Stimulated activated CD4-positive, alpha-beta T cell treated with anti-CD3 and anti-CD28 coated beads, Interleukin-4, amount 100 ng/mL, for 4 hours (primary cell): ENCODE data around the gene THBS4.

Experiments used
- DNase-seq, 2 experiments: peaks; one replicate each; pipeline ENCODE4 v3.0.0-alpha.2; 2020

The THBS4 gene

GRCh38 chr5:80048084-80048780, 13.1 kb downstream of the THBS4 start:
- DNase-seq, result no peak

DNA sequence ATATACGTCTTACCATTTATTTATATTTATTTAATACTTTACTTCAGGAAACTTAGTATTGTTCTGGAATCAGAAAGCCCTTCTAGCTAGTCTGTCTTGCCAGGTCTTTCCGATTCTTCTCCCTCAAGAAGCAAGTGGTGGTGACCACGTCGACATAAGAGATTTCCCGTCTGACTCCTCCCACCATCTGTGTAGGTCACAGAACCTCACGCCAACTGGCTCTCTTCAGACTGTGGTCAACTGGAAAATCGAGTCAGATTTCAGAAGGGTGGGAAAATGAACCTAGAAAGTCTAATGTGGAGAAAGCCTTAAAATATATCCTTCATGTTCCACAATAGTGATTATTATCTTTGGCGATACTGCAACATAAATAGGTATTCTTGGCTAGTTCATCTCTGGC, 17.3 kb downstream of the THBS4 start:
- no peak for DNase-seq

DNA sequence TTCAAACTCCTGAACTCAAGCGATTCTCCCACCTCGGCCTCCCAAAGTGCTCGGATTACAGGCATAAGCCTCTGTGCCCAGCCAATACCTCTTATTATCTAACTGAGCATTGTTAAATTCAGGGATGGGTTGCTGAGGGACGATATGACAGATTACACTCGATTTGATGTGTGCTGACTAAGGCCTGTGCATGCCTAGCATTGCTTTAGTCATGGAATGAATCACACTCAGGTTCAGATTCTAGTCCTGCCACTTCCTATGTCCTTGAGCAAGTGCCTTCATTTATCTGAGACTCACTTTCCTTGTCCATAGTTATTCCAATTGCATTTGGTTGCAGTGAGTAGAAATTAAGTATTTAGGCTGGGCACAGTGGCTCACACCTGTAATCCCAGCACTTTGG, 19.5 kb downstream of the THBS4 start:
- DNase-seq, result no peak

DNA sequence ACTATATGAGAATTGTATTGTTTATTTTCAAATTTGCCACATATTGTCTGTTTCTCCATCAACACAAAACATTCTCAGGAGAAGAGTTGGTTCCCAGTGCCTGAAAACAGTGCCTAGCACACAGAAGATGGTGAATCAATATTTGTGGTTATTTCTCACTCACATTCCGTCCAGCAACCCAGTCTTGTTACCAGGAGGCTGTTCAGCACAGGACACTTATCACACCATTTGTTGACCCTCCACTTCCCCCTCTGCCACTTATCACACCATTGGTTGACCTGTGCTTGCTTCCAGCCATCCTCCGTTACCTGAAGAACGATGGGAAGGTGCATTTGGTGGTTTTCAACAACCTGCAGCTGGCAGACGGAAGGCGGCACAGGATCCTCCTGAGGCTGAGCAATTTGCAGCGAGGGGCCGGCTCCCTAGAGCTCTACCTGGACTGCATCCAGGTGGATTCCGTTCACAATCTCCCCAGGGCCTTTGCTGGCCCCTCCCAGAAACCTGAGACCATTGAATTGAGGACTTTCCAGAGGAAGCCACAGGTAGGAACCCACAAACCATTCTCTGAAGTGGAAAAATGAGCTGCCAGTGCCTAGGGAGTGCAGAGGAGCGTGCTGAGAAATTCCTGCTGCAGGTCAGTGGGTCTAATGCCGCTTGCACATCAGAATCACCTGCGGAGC, 20.5 kb downstream of the THBS4 start:
- DNase-seq, result no peak

DNA sequence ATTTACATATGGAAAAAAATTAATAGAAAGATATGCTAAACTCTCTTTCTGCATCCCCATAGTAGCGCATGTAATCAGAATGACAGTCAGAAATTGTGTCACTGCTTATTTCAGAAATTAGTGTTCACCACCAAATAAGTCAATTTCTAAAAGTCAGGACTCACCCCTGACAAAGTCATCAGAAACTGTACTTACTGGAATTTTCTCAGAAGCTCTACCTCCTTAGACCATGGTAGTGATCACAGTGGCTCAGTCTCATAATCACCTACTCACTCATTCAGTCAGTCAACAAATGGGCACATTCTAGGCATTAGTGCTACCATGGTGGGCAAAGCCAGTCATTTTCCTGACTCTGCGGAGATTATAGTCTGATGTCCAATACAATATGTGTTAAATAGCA, 22.0 kb downstream of the THBS4 start:
- no peak for DNase-seq

DNA sequence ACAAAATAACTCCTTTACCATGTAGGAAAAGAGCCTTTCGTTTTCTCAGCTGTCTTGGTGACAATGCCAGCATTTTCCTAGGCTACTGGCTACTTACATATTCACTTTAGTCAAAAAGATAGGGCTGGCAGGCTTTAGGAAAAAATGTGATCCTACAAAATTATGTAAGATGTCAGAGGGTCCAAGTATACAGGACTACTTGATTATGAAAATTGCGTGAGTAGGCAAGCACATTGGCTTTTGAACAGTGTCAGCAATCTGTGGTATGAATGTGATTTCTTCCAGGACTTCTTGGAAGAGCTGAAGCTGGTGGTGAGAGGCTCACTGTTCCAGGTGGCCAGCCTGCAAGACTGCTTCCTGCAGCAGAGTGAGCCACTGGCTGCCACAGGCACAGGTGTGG, 22.8 kb downstream of the THBS4 start:
- DNase-seq, result no peak

- DNase-seq, result no peak
These were observed 24.3 kb downstream of the THBS4 start for GRCh38 chr5:80059354-80059980.

- no peak for DNase-seq
These were observed 25.8 kb downstream of the THBS4 start for GRCh38 chr5:80060966-80061365.

DNA sequence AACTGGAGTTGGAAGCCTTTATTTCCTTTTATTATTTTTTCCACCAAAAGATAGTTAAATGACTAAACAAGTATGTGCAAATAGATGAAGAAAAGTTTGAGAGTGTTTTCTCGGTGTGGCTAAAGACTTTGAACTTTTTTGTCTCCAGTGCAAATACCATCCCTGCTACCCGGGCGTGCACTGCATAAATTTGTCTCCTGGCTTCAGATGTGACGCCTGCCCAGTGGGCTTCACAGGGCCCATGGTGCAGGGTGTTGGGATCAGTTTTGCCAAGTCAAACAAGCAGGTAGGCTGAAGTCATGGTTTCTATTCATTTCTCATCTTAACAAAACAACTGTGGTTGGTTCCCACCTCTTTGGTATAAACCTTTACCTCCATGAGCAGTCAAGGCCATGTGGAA, 26.4 kb downstream of the THBS4 start:
- DNase-seq, result no peak

DNA sequence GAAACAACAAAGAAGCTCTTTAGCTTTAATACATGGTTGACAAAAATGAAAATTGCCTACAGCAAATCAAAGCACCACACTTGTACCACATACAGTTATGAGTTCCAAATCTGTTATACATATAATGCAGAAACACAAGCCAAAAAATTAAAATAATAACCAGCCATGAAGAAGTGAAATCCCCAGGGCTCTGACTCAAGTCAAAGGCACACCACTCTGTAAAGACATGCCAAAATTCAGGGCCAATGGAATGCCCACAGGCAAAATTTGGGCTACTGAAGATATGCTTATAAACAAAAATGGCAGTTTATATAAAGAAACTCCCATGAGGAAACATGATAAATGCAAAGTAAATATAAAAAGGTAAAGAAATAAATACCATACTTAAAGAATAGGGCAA, 29.0 kb downstream of the THBS4 start:
- DNase-seq, result no peak

DNA sequence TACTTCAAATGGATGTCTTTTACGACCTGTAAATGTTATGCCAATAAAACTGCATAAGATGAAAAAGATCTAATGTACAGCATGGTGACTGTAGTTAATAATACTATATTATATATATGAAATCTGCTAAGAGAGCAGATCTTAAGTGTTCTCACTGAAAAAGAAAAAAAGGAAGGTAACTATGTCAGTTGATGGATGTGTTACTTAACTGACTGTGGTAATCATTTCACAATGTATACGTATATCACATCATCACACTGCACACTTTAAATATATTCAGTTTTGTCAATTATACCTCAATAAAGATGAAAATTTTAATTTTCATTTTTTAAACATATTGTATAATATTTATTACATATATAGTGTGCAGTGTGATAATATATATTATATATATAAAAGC, 31.9 kb downstream of the THBS4 start:
- DNase-seq, result no peak

- no peak for DNase-seq
These were observed 32.5 kb downstream of the THBS4 start for GRCh38 chr5:80067531-80068245.

DNA sequence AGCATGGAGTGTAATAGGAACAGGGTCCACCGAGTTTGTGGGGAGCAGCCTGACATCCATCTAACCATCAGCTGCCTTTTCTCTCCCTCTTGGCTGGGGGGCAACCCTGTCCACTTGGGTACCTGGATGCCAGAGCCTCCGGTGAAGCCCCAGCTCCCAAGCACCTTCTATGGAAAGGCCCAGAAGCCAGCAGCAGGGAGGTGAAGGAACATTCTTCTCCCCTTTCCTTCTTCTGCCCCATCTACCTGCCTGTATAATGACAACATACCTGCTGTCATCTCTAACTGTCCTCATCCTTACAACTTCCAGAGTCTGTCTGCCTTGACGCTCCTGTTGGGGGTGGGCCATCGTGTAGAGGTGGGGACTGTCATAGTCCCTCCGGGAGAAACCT, 33.1 kb downstream of the THBS4 start:
- no peak for DNase-seq

GRCh38 chr5:80068775-80069174, 33.6 kb downstream of the THBS4 start:
- DNase-seq, result no peak

- no peak for DNase-seq
These were observed 34.2 kb downstream of the THBS4 start for GRCh38 chr5:80069251-80069800.

DNA sequence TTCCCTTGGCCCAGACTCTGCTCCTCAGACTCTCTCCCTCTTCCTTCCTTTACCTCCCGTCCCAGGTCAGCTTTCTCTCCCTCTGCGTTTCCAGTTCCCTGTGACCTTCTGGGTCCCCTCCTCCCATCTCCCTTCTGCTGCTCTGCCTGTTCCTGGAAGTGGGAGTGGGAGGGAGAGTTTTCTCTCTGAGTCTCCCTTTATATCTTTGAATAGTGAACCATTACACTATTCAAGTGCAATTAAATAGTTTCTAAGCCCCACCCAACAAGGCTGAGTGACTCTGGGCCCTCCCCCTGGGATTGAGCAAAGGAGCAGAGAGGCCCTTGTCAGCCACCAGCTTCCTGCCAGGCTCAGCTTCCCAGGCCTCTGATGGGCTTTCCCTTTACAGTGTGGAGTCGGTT, 34.8 kb downstream of the THBS4 start:
- no peak for DNase-seq

DNA sequence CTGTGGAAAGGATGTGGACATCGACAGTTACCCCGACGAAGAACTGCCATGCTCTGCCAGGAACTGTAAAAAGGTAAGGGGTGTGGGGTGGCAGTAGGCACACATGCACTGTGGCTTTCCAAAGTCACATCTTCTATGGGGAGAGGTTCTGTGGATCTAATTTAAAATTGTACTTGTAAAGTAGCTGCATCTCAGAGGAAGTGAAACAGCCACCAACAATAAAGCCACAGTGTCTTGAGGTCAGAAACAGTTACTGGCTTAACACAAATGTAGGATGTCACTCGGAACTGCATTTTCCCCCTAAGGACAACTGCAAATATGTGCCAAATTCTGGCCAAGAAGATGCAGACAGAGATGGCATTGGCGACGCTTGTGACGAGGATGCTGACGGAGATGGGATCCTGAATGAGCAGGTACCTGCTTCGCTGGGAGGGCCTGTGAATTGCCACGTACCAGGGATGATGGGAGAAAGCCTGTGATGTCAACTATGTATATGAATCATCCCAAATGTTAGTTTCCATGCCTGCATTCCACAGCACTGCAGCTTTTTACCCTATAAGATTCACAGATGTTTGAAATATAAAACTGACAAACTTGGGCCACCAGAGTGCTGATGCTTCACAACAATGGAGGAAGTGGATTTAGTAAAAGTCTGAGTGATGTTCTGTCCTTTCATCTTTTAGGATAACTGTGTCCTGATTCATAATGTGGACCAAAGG, 35.3 kb downstream of the THBS4 start:
- DNase-seq, result no peak

- no peak for DNase-seq
These were observed 36.4 kb downstream of the THBS4 start for GRCh38 chr5:80071510-80072021.

DNA sequence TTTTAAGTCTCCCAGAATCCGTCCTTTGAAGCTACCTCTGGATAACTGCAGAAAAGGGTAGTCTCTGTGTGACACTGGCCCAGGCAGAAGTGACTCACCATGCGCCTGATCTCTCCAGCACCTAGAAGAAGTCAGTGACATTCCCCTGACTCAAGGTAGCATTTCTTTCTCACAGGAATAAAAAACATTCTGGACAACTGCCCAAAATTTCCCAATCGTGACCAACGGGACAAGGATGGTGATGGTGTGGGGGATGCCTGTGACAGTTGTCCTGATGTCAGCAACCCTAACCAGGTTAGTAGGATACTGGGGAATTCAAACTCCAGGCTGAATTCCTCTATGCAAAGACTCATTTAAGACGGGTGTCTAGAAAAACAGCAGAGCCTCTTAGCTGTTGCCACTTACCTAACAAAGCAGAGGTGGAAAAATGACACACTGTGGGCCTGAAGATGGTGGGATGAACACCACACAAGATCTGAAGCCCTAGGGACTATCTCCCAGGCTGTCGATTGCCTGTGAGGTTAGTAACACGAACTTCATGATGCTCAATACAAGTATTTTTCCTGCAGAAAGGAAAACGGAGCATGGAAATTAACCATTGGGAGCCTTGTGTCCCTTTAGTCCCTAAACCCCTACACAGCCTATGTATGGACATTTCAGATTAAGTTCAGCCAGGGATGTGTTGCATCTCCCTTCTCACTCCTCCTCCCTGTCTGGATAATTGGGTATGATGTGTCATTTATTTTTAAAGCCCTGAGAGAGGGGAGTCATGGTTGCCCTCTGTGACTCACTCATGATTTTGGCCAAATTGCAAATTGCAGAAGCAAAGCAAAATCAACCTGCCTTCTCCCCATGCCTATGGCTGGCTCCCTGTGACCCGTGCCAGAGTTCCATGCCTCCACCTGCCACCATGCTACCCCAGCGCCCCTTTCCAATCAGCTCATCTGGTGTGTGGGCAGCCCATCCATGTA, 37.2 kb downstream of the THBS4 start:
- no peak for DNase-seq

- DNase-seq, result no peak
These were observed 41.2 kb downstream of the THBS4 start for GRCh38 chr5:80076131-80077050.
